GM19099 (cell line): ENCODE results near the gene ZNF430.
A peak's percentile ranks its signal among the peaks of the same experiment; 100 is the strongest.

ENCODE experiments used
- POLR2A ChIP-seq: IDR thresholded peaks from 3 replicates; pipeline ENCODE4 v1.6.1; 2011; ENCODE audit warnings: low read depth; ENCODE audit not compliant: insufficient read length; ENCODE audit errors: extremely low read depth

Gene ZNF430

DNA sequence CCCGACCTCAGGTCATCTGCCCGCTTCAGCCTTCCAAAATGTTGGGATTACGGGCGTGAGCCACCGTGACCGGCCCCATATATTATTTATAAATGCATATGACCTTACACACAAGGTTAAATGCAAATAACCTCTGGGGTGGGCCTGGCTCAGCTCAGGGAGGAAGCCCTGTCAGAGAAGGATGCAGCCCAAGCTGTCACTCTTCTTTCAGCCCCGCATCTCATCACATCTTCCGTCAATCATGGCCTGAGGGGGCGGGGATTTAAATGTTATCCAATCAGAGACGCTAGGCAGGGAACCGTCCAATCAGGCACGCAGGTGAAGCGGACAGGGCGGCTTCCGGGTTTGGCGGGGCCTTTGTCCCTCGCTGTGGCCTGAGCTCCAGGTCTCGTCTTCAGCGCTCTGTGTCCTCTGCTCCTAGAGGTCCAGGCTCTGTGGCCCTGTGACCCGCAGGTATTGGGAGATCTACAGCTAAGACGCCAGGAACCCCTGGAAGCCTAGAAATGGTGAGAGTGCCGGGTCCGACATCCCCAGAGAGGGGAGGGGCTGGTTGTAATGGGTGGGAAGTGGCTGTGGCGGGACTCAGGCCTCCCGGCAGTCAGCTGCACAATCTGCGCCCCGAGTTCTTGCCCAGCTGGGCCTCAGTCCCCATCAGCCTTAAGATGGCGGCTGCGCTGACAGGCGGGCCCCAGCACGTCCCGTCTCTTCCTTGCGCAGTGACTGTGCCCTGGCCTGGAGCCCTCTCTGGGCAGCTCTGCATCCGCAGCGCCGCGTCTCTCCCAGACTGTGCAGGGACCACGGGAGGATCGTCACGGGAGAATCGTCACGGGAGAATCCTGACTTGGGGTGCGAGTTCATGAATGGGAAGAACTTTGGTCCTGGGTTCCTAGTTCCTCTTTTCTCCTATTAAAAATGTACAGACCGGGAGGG, at the start of gene ZNF430:
TSS of gene ZNF430 (plus strand) at position 360 of the 930 bp plus-strand sequence. CDS start at position 504, 144 bp downstream.
- TF ChIP-seq POLR2A: peak; percentile 93

DNA sequence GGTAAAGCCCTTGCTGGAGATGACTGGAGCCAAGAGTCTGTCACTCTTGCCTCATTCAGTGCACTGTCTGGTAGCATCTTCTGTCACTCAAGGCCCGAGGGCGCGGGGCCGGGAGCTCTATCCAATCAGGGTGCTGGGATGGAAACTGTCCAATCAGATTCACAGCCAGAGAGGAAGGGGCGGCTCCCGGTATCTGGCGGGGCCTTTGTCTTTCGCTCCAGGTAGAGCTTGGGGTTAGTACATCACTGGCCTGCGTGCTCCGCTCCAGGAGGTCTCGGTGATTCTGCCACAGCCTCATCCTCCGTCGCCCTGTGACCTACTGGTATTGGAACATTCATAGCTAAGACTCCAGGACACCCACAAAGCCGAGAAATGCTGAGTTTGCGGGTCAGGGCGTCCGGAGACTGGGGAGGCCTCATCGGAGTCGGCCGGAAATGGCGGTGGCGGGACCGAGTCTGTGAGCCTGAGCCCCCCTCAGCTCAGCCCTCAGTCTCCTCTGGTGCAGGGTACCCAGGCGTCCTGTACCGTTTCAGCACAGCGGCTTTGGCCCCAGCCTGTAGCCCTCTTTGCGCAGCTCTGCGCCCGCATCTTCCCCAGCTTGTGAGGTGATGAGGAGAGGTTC, 20.6 kb upstream of the ZNF430 start:
- TF ChIP-seq POLR2A: peak; percentile 45

DNA sequence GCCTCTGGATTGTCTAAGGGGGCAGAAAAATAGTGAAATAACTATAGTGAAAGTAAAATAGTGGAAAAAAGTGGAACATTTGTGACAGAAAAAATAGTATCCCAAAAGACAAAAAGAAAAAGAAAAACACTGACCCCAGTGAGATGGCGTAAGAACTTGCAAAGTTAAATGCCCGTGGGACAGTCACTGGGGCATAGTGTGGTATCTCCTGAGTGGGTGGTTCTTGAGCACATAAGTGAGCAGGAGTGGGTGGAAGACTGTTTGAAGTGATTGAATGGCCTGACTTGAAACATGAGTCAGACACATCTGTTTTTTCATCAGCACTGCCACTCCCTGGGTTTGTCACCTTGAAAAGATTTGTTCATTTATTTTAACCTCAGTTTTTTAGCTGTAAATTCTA, 2.5 kb downstream of the ZNF430 start:
- TF ChIP-seq POLR2A: no peak

DNA sequence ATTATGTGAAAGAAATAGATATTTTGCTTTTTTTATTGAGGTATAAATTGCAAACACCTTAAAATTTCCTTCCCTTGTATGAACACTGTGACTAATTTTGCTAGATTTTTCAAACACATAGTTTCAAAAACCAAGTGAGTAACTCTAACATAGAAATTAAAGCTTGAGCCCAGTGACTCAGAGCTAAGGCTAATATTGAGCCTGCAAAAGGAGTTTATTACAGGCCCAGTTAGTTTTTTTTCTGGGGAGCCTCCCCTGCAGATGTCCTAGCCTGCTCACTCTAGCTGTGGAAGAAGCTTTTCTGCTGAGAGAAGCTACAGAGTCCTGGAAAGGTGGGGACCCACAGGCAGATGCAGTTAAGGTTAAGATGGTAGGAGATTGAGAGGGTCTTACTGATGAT, 3.4 kb downstream of the ZNF430 start:
- TF ChIP-seq POLR2A: no peak

DNA sequence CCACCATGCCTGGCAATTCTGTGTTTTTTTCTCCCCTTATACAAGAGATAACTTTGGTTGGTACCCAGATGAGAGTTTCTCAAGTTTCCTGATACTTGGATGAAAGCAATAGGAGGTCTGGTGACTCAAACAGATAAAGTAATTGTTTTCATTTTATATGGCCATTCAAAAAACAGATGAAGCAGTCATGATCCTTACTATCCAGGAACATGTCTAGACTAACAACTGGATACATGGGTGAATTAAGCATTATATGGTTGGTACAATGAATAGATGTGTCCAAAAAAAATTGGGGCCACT, 8.5 kb downstream of the ZNF430 start:
- no peak for TF ChIP-seq POLR2A

DNA sequence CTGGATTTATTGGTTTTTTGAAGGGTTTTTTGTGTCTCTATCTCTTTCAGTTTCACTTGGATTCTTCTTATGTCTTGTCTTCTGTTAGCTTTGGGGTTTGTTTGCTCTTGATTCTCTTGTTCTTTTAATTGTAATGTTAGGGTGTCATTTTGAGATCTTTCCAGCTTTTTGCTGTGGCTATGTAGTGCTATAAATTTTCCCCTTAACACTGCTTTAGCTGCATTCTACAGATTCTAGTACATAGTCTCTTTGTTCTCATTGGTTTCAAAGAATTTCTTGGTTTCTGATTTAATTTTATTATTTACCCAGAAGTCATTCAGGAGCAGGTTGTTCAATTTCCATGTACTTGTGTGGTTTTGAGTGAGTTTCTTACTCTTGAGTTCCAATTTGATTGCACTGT, 24.6 kb downstream of the ZNF430 start:
- no peak for TF ChIP-seq POLR2A

DNA sequence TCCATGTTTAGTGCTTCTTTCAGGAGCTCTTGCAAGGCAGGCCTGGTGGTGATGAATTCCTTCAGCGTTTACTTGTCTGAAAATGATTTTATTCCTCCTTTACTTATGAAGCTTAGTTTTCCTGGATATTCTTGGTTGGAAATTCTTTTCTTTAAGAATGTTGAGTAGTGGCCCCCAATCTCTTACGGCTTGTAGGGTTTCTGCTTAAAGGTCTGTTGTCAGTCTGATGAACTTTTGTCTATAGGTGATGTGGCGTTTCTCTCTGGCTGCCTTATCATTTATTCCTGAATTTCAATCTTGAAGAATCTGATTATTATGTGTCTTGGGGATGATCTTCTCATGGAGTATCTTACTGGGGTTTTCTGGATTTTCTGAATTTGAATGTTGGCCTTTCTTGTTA, 26.0 kb downstream of the ZNF430 start:
- TF ChIP-seq POLR2A: no peak

DNA sequence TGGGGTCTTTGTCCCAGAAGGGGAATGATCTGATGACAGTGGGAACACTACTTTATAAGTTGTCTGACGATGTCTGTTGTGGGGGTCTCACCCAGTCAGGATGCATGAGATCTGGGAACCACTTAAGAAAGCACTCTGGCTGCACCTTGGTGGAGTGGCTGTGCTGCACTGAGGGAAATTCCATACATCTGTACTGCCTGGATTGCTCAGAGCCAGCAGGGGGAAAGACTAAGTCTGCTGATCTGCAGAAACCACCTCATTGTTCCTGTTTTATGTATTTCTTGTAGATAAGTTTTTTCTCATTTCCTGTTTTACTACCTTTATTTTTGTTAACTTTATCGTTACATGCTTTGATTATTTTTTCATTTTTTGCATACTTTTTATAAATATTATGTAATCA, 27.3 kb downstream of the ZNF430 start:
- no peak for TF ChIP-seq POLR2A

DNA sequence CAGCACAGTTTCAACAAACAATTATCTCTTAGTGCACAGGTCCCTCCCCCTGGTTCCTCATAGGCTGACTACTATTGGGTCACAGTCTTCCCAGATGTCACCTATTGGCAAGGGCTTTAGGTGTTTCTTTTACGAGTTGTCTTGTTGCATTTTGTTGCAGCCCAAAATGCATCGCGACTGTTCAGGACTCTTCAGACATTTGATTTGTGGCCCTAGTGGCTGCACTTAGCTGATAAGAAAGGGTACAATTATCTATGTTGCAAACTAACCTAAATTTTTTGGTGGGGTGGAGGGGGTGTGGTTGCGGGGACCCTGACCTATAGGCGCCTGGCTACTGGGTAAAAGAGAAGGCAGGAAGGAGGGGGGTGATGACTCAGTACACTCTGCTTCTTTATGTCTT, 32.4 kb downstream of the ZNF430 start:
- no peak for TF ChIP-seq POLR2A

DNA sequence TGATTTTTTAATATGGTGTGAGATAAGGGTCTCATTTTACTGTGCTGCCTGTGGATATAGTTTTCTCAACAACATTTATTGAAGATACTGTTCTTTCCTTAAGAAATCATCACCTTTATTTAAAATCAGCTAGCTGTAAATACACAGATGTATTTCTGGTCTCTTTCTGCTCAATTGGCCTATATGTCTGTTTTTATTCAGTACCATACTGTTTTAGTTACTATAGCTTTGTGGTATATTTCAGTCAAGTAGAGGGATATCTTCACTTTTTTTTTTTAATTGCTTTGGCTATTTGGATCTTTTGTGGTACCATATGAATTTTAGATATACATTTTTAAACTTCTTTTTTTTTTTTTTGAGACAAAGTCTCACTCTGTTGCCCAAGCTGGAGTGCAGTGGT, 44.9 kb downstream of the ZNF430 start:
- no peak for TF ChIP-seq POLR2A

DNA sequence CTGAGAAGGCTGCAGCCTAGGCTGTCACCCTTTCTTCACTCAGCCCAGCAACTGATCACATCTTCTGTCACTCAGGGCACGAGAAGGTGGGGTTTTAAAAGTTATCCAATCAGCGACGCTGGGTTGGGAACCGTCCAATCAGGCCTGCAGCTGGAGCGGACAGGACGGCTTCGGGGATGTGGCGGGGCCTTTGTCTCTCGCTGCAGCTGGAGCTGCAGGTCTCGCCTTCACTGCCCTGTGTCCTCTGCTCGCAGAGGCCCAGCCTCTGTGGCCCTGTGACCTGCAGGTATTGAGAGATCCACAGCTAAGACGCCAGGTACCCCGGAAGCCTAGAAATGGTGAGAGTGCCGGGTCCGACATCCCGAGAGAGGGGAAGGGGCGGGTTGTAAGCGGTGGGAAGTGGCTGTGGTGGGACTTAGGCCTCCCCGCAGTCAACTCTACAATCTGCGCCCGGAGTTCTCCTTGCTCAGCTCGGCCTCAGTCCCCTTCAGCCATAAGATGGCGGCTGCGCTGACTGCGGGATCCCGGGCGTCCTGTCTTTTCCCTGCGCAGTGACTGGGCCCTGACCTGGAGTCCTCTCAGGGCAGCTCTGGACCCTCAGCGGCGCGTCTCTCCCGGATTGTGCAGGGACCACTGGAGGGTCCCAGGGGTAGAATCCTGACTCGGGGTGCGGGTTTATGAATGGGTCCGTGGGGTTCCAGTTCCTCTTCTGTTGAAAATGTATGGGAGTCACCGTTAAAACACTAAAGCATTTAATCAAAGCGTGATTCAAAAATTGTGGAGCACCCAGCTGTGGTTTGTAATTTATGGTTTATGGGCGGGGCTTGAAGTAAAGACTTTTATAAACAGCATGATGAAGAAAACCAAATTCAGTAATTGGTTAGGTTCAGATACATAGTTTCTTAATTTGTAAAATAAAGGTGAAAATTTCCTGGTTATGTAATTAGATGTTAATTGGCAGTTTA, 61.8 kb downstream of the ZNF430 start, which contains the start of gene ZNF714:
TSS of gene ZNF714 (plus strand) at position 193 of the 965 bp plus-strand sequence. CDS start 16,066 bp downstream, outside the sequence.
- TF ChIP-seq POLR2A: peak; percentile 81

DNA sequence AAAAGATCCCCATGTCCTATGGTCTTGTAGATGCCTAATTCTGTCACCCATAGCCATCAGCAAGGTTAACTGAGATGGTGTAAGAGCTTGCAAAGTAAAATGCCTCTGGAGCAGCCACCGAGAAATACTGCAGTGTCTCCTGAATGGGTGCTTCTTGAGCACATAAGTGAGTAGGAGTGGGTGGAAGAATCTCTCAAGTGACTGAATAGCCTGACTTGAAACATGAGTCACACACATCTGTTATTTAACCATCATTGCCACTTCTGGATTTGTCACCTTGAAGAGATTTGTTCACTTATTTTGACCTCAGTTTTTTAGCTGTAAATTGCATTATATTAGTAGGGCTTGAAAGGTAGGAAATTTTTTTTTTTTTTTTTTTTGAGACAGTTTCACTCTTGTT, 63.9 kb downstream of the ZNF430 start:
- TF ChIP-seq POLR2A: no peak

DNA sequence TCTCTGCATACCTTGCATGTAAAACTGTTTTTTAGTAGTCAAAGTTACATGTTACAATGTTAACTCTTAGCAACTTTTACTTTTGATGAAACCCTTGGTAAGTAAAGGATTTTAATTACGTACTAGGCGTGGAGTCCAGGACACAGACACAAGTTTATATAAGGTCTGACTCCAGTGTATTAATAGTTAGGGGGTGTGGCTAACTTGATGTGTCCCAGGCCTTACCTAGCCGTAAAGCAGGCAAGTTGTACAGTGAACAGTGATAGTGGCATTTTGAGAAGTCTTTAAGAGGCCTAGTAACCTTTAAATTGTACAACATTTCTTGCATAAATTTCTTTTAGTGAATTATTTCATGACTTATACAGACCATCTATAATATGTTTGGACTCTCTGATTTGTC, 67.4 kb downstream of the ZNF430 start:
- TF ChIP-seq POLR2A: no peak

DNA sequence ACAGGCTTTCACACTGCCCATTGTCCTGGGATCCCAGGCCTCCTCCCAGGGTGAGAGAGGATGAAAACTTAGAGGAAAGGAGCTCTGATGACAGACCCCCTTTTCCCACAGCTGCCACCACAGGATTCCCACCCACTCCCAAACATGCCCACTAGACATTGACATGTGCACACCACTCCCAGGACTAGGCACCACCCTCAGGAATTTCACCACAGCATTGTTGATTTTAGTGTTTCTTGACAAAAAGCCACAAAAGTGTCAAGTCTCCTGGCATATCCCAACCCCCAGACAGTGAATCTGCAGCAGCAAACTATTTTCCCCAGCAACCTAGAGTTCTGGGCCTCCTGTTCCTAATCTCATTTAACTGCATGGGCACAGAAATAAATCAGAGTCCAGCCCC, 71.7 kb downstream of the ZNF430 start:
- no peak for TF ChIP-seq POLR2A

DNA sequence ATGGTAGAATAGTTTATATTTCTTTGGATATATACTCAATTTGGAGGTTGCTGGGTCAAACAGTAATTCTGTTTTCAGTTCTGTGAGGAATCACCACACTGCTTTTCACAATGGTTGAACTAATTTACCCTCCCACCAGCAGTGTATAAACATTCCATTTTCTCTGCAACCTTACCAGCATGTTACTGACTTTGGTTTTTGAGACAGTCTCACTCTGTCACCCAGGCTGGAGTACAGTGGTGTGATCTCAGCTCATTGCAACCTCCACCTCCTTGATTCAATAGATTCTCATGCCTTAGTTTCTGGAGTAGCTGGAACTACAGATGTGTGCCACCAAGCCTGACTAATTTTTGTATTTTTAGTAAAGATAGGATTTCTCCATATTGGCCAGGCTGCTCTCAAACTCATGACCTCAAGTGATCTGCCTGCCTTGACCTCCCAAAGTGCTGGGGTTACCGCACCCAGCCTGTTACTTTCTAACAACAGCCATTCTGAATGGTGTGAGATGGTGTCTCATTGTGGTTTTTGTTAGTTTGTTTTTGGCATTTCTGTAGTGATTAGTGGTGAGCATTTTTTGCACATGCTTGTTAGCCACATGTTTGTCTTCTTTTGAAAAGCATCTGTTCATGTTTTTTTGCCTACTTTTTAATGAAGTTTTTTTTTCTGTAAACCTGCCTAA, 74.0 kb downstream of the ZNF430 start:
- no peak for TF ChIP-seq POLR2A

DNA sequence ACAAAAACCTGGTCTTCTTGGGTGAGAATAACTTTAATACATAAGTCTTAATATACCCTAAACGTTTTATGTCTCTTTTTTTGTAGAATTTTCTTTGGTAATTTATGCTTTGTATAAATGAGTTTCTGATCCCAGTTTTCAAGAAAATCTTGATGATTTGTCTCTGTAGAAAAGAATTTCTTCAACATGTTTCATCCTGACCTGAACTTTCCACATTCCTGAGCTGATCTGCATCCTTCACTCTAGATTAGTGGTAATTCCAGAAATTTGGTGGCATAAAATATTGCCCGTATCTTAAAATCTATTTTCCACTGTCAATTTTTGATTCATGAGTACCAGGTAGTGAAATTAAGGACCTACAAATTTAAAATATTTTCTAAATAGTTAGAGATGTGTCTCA, 77.8 kb downstream of the ZNF430 start:
- no peak for TF ChIP-seq POLR2A
